OCI-LY7 (cell line): Measurements from ENCODE around the gene HAL. TPM values are rescaled to one million over a fixed set of nuclear protein-coding genes. Genes with fewer than 3 reads are reported as not detected.

Experiments used
- BruUV-seq: library from RNA; stranded (reverse); fragments of 400-500 nt; replicated peaks from 2 replicates; lab custom pipeline; 2021; lab: Mats Ljungman, UMichigan
- CTCF ChIA-PET: fragments of 300-600 bp; sonication (Branson Sonifier 250); formaldehyde crosslinking; loops from one replicate; lab custom pipeline; 2022; ENCODE audit warnings: antibody characterized with exemption; ENCODE audit not compliant: unreplicated experiment; lab: Charles Lee
- POLR2A ChIA-PET: fragments of 300-600 bp; sonication (Branson Sonifier 250); formaldehyde crosslinking; loops from one replicate; lab custom pipeline; 2022; ENCODE audit warnings: antibody characterized with exemption; lab: Charles Lee
- DNase-seq: peaks from one replicate; pipeline ENCODE4 v3.0.0-alpha.2; 2015; ENCODE audit warnings: low spot score
- H2AFZ ChIP-seq: fragments of 200-600 bp; sonication (generic), shearing (Covaris generic); 2 replicates; pipeline ENCODE4 v1.6.1; 2014; ENCODE audit warnings: mild to moderate bottlenecking, antibody characterized with exemption, low read length, moderate library complexity
- H3K27ac ChIP-seq: fragments of 200-600 bp; sonication (generic); 2 replicates; pipeline ENCODE4 v1.5.1; 2014; ENCODE audit warnings: mixed run types, low read depth, mild to moderate bottlenecking, moderate library complexity, low read length, inconsistent platforms; ENCODE audit not compliant: poor library complexity, severe bottlenecking
- H3K36me3 ChIP-seq: fragments of 200-600 bp; sonication (generic); 2 replicates; pipeline ENCODE4 v1.6.1; 2014; ENCODE audit warnings: mild to moderate bottlenecking, antibody characterized with exemption, low read length, moderate library complexity, mixed read lengths; ENCODE audit not compliant: insufficient read depth
- H3K4me1 ChIP-seq: fragments of 200-600 bp; sonication (generic); 2 replicates; pipeline ENCODE4 v1.5.1; 2014; ENCODE audit warnings: mild to moderate bottlenecking, low read length; ENCODE audit not compliant: insufficient read depth, poor library complexity, severe bottlenecking
- H3K4me2 ChIP-seq: fragments of 200-600 bp; sonication (generic); 2 replicates; pipeline ENCODE4 v1.6.1; 2014; ENCODE audit warnings: mild to moderate bottlenecking, low read length
- H3K4me3 ChIP-seq: fragments of 200-600 bp; sonication (generic); 2 replicates; pipeline ENCODE4 v1.5.1; 2014; ENCODE audit warnings: mild to moderate bottlenecking, low read depth, low read length; ENCODE audit not compliant: poor library complexity, severe bottlenecking
- H3K79me2 ChIP-seq: fragments of 200-600 bp; sonication (generic); 2 replicates; pipeline ENCODE4 v1.6.1; 2016; ENCODE audit warnings: low read depth, mild to moderate bottlenecking, low read length, moderate library complexity, mixed read lengths; ENCODE audit not compliant: insufficient read depth
- H3K9me2 ChIP-seq: fragments of 200-600 bp; sonication (generic); 2 replicates; pipeline ENCODE4 v1.6.1; 2016; ENCODE audit warnings: mild to moderate bottlenecking, low read length, mixed read lengths; ENCODE audit not compliant: insufficient read depth
- H3K9me3 ChIP-seq: fragments of 200-600 bp; sonication (generic); 2 replicates; pipeline ENCODE4 v1.6.1; 2014; ENCODE audit warnings: mild to moderate bottlenecking, mixed run types, low read length, mixed read lengths
- H4K20me1 ChIP-seq: fragments of 200-600 bp; sonication (generic); 2 replicates; pipeline ENCODE4 v1.6.1; 2014; ENCODE audit warnings: mild to moderate bottlenecking, antibody characterized with exemption, low read length, moderate library complexity, mixed read lengths; ENCODE audit not compliant: insufficient read depth
- CTCF ChIP-seq: fragments of 200-600 bp; sonication (generic); conservative IDR thresholded peaks from 2 replicates; pipeline ENCODE4 v1.5.1; 2014; ENCODE audit warnings: mild to moderate bottlenecking, antibody characterized with exemption, low read length, moderate library complexity, mixed read lengths
- EZH2phosphoT487 ChIP-seq: fragments of 200-600 bp; sonication (generic); IDR thresholded peaks from 2 replicates; pipeline ENCODE4 v1.6.1; 2018; ENCODE audit warnings: low read depth, borderline replicate concordance, mild to moderate bottlenecking, mixed run types, antibody characterized with exemption, low read length, moderate library complexity, mixed read lengths
- intact Hi-C: fragments of 100-400 bp; cut with micrococcal nuclease; formaldehyde crosslinking; loops from one replicate; pipeline ENCODE4 v1.10.0; 2022; ENCODE audit not compliant: unreplicated experiment
- total RNA-seq, 2 experiments: library from RNA; depleted of rRNA in 1 of 2; stranded (reverse); fragments of >200 nt in 1 of 2; shearing (Covaris generic) in 1 of 2; gene quantifications; 2 replicates each; pipeline ENCODE4 v1.2.3, GENCODE V29; 2014 to 2022

The HAL gene
- total RNA-seq, 2 experiments from 2014 or later = 0.25 to 1.4 TPM

- Histone ChIP-seq H3K36me3 (no peaks in the 10 kb centered on the region), H3K9me3 (no peaks in the 10 kb centered on the region), H3K79me2 (peaks cover 8% of the 10 kb centered on the region), H3K4me1 (peaks cover 12% of the 10 kb centered on the region), H3K27ac (no peak overlapping the region), H2AFZ (no peak overlapping the region), H4K20me1 (no peaks in the 10 kb centered on the region), H3K4me2 (no peak overlapping the region), H3K4me3 (no peak overlapping the region), H3K9me2 (no peaks in the 10 kb centered on the region)
- CTCF ChIA-PET = no interaction called here
- DNase-seq = no peak
- no TSS peak for BruUV-seq
- TF ChIP-seq EZH2phosphoT487 = no peak
- TF ChIP-seq CTCF = no peak
- intact Hi-C loops = loop anchor here (5.0 to 10.0 kb wide), 2 partner anchors 288 to 365 kb away; partner anchors contain the start of gene CDK17
- POLR2A ChIA-PET = interaction anchor here (1.5 kb wide), 1 partner anchor 18 kb away, joined by 4 read pairs; no protein-coding TSS in a partner anchor
These were observed 43.4 kb upstream of the HAL start for GRCh38 chr12:96039516-96039915.

- Histone ChIP-seq H3K79me2 (peaks cover 33% of the 10 kb centered on the region), H3K4me1 (peaks cover 21% of the 10 kb centered on the region), H3K4me2 (peak overlapping the region; percentile 74), H3K4me3 (no peak overlapping the region), H2AFZ (peak overlapping the region; percentile 19; the same call in 1 of the 2 replicates), H3K36me3 (no peaks in the 10 kb centered on the region), H3K9me2 (no peaks in the 10 kb centered on the region), H4K20me1 (no peaks in the 10 kb centered on the region), H3K27ac (no peak overlapping the region), H3K9me3 (no peaks in the 10 kb centered on the region)
- TF ChIP-seq CTCF = no peak
- no peak for TF ChIP-seq EZH2phosphoT487
- DNase-seq = no peak
- ChIA-PET CTCF (no interaction called here), POLR2A (interaction anchor here (0.6 to 2.5 kb wide), 6 partner anchors 7 to 153 kb away, joined by 5 to 13 read pairs (median 7); partner anchors contain the start of genes AMDHD1 and CCDC38)
- intact Hi-C loops = loop anchor here (5.0 to 10.0 kb wide), 2 partner anchors 290 to 368 kb away; partner anchors contain the start of gene CDK17
- BruUV-seq = no TSS peak
These were observed 40.8 kb upstream of the HAL start for GRCh38 chr12:96036765-96037455.
